ENCODE data around the gene TBC1D17. TPM values are rescaled to one million over a fixed set of nuclear protein-coding genes. Genes with fewer than 3 reads are reported as not detected.
A peak's percentile ranks its signal among the peaks of the same experiment; 100 is the strongest.

The TBC1D17 gene
- total RNA-seq, 3 donors from 2014 or later: 21.0 to 31.8 (median 30.4) TPM

- Histone ChIP-seq H3K4me3 (peak overlapping the region; percentile 82 to 92 (median 88)), H3K36me3 (no peaks in the 10 kb centered on the region), H3K9me3 (peaks cover 0 to 5% of the 10 kb centered on the region in 2 donors), H3K27ac (peak overlapping the region; percentile 99 to 100), H3K4me1 (peaks cover 4 to 7% of the 10 kb centered on the region in 2 donors), H3K27me3 (no peaks in the 10 kb centered on the region)
- intact Hi-C loops (cut with DNase I; ENCODE audit: low total_unique reads): no loop called here
- no peak for TF ChIP-seq POLR2AphosphoS5 (IDR thresholded peaks at IDR 0.05)
- TF ChIP-seq CTCF (IDR thresholded peaks at IDR 0.05): no peak
- TF ChIP-seq POLR2A (IDR thresholded peaks at IDR 0.05): no peak
- DNase-seq (ENCODE audit: low spot score in 2 of 2): peak; percentile 97 to 98
These were observed 609 bp downstream of the TBC1D17 start for GRCh38 chr19:49877879-49878743.

DNA sequence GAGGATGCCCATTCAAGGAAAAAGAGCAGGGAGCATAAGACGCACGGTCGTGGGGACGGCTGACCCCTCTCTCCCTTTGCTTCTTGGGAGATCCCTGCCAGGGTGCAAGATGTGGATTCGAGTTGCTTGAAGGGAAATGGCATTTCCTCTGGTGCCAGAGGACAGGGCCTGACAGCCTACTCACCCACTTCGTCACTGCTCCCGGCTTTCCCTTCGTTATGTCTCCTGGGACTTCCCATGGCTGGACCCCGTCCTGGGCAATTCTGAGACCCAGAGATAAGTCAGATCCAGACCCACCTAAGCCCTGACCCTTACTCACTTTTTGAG, 1.2 kb downstream of the TBC1D17 start:
- peaks cover 1% of the 10 kb centered on the region for H3K36me3 ChIP-seq
- intact Hi-C loops (cut with DNase I; ENCODE audit: low total_unique reads): no loop called here

DNA sequence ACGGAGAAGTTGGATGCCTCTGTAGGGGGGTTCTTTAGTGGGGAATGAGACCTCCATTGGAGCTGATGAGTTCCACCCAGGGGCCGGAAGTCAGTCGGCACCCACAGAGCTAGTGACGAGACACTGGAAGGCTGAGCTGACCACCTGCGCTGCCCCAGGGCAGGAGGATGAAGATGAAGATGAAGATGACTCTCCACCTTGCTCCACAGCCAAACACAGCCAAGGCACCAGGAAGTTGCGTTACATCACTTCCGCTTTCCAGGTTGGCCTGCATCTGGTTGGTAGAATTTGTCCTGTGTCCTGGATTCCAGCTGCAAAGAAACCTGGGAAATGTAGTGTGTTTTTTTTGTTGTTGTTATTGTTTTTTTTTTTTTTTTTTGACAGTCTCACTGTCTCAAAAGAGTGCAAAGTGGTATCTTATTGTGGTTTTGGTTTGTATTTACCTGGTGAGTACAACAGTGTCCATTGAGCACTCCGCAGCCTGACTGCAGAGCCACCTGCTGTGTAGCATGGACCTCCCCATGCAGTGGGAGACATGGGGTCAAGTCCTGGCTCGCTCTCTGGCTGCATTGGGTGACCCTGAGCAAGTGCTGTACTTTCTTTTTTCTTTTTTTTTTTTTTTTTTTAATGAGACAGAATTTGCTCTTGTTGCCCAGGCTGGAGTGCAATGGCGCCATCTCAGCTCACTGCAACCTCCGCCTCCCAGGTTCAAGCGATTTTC, 1.9 kb downstream of the TBC1D17 start:
- TF ChIP-seq CTCF (IDR thresholded peaks at IDR 0.05): no peak
- no peak for TF ChIP-seq POLR2A (IDR thresholded peaks at IDR 0.05)
- no peak for TF ChIP-seq POLR2AphosphoS5 (IDR thresholded peaks at IDR 0.05)
- Histone ChIP-seq H3K9me3 (peaks cover 0 to 6% of the 10 kb centered on the region in 2 donors), H3K4me1 (peaks cover 4 to 7% of the 10 kb centered on the region in 2 donors), H3K4me3 (no peak overlapping the region), H3K27me3 (no peaks in the 10 kb centered on the region), H3K36me3 (peaks cover 8% of the 10 kb centered on the region), H3K27ac (no peak overlapping the region)
- DNase-seq (ENCODE audit: low spot score in 2 of 2): no peak
- intact Hi-C loops (cut with DNase I; ENCODE audit: low total_unique reads): no loop called here

More for the DNA sequence above, 1.2 kb downstream of the TBC1D17 start:
- Histone ChIP-seq H3K27me3 (no peaks in the 10 kb centered on the region), H3K27ac (peak overlapping the region; percentile 99 to 100), H3K4me1 (peaks cover 4 to 7% of the 10 kb centered on the region in 2 donors), H3K9me3 (peaks cover 0 to 6% of the 10 kb centered on the region in 2 donors), H3K4me3 (peak overlapping the region; percentile 82 to 92 (median 88))
- DNase-seq (ENCODE audit: low spot score in 2 of 2): no peak
- TF ChIP-seq CTCF (IDR thresholded peaks at IDR 0.05) (no peak), POLR2AphosphoS5 (IDR thresholded peaks at IDR 0.05) (no peak), POLR2A (IDR thresholded peaks at IDR 0.05) (no peak)

DNA sequence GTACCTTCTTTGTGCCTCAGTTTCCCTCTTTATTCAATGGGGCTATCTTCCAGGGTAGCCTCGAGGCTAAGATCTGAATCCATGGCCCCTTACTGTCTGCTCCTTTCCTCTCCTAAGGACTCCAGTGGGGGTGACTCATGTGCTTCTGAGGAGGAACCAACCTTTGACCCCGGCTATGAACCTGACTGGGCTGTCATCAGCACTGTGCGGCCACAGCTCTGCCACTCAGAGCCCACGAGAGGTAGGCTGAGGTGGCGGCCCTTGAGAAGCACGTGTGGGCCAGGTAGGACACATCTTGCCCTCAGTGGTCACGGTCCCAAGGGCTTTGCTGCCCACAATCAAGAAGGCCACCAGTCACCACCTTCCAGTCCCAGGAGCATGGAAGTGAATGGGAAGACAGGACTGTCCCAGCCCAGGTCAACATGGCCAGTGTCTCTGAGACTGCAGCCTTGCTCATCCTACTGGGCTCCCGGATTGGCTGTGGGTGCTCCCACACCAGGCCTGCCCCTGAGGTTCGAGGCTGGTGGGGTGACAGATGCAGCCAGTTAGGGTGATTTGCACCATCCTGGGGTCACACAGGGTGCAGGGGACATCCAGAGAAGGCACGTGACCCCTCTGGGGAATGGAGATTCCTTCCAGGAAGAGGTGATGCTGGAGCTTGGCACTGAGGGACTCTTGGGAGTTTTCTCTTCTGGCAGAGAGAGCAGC, 2.8 kb downstream of the TBC1D17 start:
- Histone ChIP-seq H3K27ac (no peak overlapping the region), H3K36me3 (peaks cover 14% of the 10 kb centered on the region), H3K4me3 (no peak overlapping the region), H3K4me1 (peaks cover 3 to 6% of the 10 kb centered on the region in 2 donors), H3K9me3 (peaks cover 0 to 6% of the 10 kb centered on the region in 2 donors), H3K27me3 (no peaks in the 10 kb centered on the region)
- intact Hi-C loops (cut with DNase I; ENCODE audit: low total_unique reads): no loop called here
- TF ChIP-seq POLR2A (IDR thresholded peaks at IDR 0.05) (no peak), POLR2AphosphoS5 (IDR thresholded peaks at IDR 0.05) (no peak), CTCF (IDR thresholded peaks at IDR 0.05) (no peak)
- no peak for DNase-seq (ENCODE audit: low spot score in 2 of 2)

Measured in breast epithelium (tissue), 4 donors.